Urinary bladder (tissue), 4 donors: ENCODE results near the gene PDE4B. TPM values are rescaled to one million over a fixed set of nuclear protein-coding genes. Genes with fewer than 3 reads are reported as not detected.

Experiments used
- DNase-seq: peaks from one replicate; pipeline ENCODE4 v3.0.0-alpha.2; 2015; ENCODE audit errors: extremely low spot score
- H3K27ac ChIP-seq: one replicate; pipeline ENCODE4 v1.5.1; 2013; ENCODE audit warnings: low read depth, mild to moderate bottlenecking, moderate library complexity
- H3K36me3 ChIP-seq: one replicate; pipeline ENCODE4 v1.6.1; 2013; ENCODE audit warnings: mild to moderate bottlenecking, moderate library complexity; ENCODE audit not compliant: insufficient read depth
- H3K4me1 ChIP-seq: one replicate; pipeline ENCODE4 v1.6.1; 2013; ENCODE audit warnings: mild to moderate bottlenecking, moderate library complexity; ENCODE audit not compliant: insufficient read depth
- H3K4me3 ChIP-seq: one replicate; pipeline ENCODE4 v1.5.1; 2013; ENCODE audit warnings: low read depth, low read length
- WGBS: extraction: QIAGEN DNeasy Blood & Tissue Kit; methylation state at CpG from one replicate; pipeline ENCODE4 v1.1.7; 2013; 5-methylcytosine and 5-hydroxymethylcytosine counted together
- polyA plus RNA-seq: library from polyadenylated mRNA; stranded (reverse); fragments of 200-250 nt; gene quantifications from one replicate; pipeline ENCODE4 v1.2.3, GENCODE V29; 2013
- total RNA-seq: library from RNA; depleted of rRNA; stranded (reverse); fragments of >200 nt; gene quantifications from one replicate; pipeline ENCODE4 v1.2.3, GENCODE V29; 2014
- donor health status: healthy with polysubstance abuse.
- donor health status: healthy.

Gene PDE4B
- total and polyA plus RNA-seq, 2 donors, result 9.0 to 43.1 TPM

- Histone ChIP-seq H3K4me1 (no peaks in the 10 kb centered on the region), H3K36me3 (no peaks in the 10 kb centered on the region), H3K4me3 (no peak overlapping the region), H3K27ac (no peak overlapping the region)
- 74% methylated on average over 2 of the region's 2 CpGs for WGBS
- no peak for DNase-seq
Measured at GRCh38 chr1:66285618-66286270, 493.0 kb downstream of the PDE4B start.

GRCh38 chr1:66286307-66286706 lies 493.6 kb downstream of the PDE4B start:
- no peak for DNase-seq
- Histone ChIP-seq H3K27ac (no peak overlapping the region), H3K36me3 (no peaks in the 10 kb centered on the region), H3K4me3 (no peak overlapping the region), H3K4me1 (no peaks in the 10 kb centered on the region)

DNA sequence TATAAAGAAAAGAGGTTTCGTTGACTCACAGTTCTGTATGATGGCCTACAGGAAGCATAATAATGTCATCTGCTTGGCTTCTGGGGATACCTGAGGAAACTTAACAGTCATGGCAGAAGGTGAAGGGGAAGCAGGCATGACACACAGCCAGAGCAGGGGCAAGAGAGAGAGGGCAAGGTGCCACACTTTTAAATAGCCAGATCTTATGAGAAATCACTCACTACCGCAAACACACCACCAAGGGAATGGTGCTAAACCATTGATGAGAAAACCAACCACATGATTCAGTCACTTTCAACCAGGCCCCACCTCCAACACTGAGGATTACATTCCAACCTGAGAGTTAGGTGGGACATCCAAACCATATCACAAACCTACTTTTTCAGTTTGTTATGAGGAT lies 495.4 kb downstream of the PDE4B start:
- H3K27ac ChIP-seq, result no peak overlapping the region
- no peak for DNase-seq
- WGBS, result 67% methylated on average over 2 of the region's 2 CpGs
- H3K4me3 ChIP-seq, result no peak overlapping the region
- H3K4me1 ChIP-seq, result no peaks in the 10 kb centered on the region
- H3K36me3 ChIP-seq, result no peaks in the 10 kb centered on the region

- H3K4me1 ChIP-seq, result no peaks in the 10 kb centered on the region
- WGBS, result 19% methylated on average over 1 of the region's 1 CpG
Measured at GRCh38 chr1:66290761-66291530, 498.3 kb downstream of the PDE4B start.

DNA sequence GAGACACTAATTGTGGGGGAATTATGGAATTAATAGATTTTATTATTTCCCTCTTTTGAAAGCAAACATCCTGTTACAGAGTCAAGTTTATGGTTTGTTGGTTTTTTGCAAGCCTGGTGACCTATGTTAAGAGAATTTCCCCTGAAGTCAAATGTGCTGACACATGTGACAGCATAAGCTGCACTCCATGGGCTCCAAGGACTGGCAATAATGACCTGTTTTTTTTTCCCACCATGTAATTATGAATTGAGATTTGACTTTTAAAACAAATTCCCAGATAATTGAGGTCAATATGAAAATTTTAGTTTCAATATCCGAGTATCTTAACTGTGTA lies 498.8 kb downstream of the PDE4B start:
- no peak overlapping the region for H3K4me3 ChIP-seq
- no peaks in the 10 kb centered on the region for H3K4me1 ChIP-seq
- no peaks in the 10 kb centered on the region for H3K36me3 ChIP-seq
- WGBS, result 40% methylated on average over 1 of the region's 1 CpG
- no peak overlapping the region for H3K27ac ChIP-seq
- no peak for DNase-seq

More at GRCh38 chr1:66290761-66291530, 498.3 kb downstream of the PDE4B start:
- Histone ChIP-seq H3K4me3 (no peak overlapping the region), H3K36me3 (no peaks in the 10 kb centered on the region), H3K27ac (peak overlapping the region; percentile 10)
- no peak for DNase-seq

- DNase-seq, result no peak
- WGBS, result 64% methylated on average over 2 of the region's 2 CpGs
- Histone ChIP-seq H3K4me3 (no peak overlapping the region), H3K4me1 (no peaks in the 10 kb centered on the region), H3K36me3 (no peaks in the 10 kb centered on the region), H3K27ac (no peak overlapping the region)
Measured at GRCh38 chr1:66292305-66292704, 499.6 kb downstream of the PDE4B start.

DNA sequence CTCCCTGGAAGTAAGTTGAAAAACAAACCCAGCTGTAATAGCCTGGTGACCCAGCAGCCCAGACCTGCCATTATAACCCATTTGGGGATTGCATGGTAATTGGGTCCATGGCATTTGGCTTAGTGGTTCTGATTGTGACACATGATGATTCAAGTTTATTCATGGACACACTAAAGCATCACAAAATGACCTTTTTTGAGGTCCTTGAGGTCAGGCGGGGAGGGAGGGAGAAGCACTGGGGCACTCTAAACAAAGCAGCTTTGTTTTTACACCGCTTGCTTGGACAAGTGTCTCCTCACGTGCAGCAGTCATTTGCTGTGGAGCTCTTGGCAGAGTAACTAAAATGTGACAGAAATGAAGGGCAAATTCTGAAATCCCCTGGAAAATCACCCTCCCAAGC lies 500.2 kb downstream of the PDE4B start:
- Histone ChIP-seq H3K4me1 (no peaks in the 10 kb centered on the region), H3K36me3 (no peaks in the 10 kb centered on the region), H3K4me3 (no peak overlapping the region), H3K27ac (no peak overlapping the region)
- no peak for DNase-seq
- WGBS, result 85% methylated on average over 3 of the region's 3 CpGs

DNA sequence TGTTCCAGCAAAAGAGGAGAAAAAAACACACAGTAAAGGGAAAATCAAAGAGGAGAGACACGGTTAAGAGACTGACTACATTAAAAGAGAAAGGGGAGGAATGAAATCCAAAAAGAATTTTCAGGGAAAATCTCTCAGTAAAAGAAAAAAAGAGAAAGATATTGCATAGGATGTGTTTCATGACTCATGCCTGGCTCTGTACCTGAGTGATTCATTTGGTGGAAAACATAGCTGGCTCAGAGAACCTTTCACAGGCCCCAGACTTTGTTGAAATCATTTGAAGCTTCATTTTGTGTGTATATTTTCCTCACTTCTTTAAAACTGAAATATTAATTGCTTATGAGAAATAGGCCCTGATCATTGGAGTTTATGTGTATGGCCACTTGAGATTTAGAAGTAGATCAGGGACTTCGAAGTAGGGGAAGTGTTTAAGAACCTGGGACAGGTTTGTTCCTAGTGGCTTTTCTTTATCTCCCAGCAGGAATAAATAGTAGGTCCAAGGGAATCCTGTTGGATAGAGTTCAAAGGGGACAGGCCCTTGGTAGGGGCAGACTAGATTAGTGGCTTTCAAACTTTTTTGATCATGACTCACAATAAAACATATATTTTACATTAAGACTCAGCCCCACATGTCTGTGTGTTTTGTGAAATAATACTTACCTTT lies 502.1 kb downstream of the PDE4B start:
- no peak overlapping the region for H3K4me3 ChIP-seq
- no peak overlapping the region for H3K27ac ChIP-seq
- no peak for DNase-seq
- H3K4me1 ChIP-seq, result no peaks in the 10 kb centered on the region
- H3K36me3 ChIP-seq, result no peaks in the 10 kb centered on the region
- WGBS, result 52% methylated on average over 2 of the region's 2 CpGs

GRCh38 chr1:66295803-66296202 lies 503.1 kb downstream of the PDE4B start:
- Histone ChIP-seq H3K4me1 (no peaks in the 10 kb centered on the region), H3K4me3 (no peak overlapping the region), H3K27ac (no peak overlapping the region), H3K36me3 (no peaks in the 10 kb centered on the region)
- WGBS, result 61% methylated on average over 6 of the region's 6 CpGs
- DNase-seq, result no peak

- no peak for DNase-seq
- 100% methylated on average over 1 of the region's 1 CpG for WGBS
- Histone ChIP-seq H3K4me1 (no peaks in the 10 kb centered on the region), H3K4me3 (no peak overlapping the region), H3K27ac (no peak overlapping the region), H3K36me3 (no peaks in the 10 kb centered on the region)
Measured at GRCh38 chr1:66296370-66296769, 503.7 kb downstream of the PDE4B start.

DNA sequence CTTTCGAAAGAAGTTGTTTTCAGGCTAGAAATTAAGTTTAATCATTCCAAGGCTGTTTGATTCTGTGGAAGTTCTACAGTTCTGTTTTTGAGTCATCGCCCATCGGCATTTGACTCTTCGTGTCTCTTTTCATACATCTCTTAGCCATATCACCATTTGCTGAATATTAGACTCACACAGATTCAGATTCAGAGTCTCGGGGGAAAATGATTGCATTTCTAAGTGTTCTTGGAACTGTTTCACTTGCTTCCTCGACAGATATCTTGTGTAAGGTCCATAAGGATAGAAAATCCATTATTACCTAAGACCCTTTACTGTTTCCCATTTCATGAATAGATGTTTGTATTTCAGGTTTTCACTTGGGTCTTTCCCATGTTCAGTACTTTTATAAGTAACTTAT lies 504.3 kb downstream of the PDE4B start:
- 91% methylated on average over 6 of the region's 6 CpGs for WGBS
- Histone ChIP-seq H3K4me3 (no peak overlapping the region), H3K4me1 (no peaks in the 10 kb centered on the region), H3K27ac (no peak overlapping the region), H3K36me3 (no peaks in the 10 kb centered on the region)
- no peak for DNase-seq

DNA sequence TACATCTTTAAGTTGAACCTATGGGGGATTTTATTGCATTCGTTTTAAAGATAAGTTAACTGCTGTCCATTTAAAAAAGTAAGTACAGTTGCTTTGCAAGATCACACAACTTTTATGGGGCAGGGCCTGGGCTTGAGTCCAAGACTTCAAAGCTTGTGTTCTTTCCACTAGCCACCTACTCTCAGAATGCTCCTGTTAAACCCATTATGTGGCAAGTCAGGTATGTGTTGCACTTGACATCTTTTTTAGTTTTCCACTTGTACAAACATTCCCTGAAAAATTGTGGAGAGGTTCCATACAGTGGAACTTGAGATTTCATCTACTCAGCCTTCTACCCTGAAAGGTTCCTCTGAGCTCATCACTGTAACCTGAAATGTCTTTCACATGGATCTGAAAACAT lies 505.8 kb downstream of the PDE4B start:
- Histone ChIP-seq H3K36me3 (no peaks in the 10 kb centered on the region), H3K27ac (no peak overlapping the region), H3K4me1 (no peaks in the 10 kb centered on the region), H3K4me3 (no peak overlapping the region)
- DNase-seq, result no peak
- 82% methylated on average over 1 of the region's 1 CpG for WGBS

DNA sequence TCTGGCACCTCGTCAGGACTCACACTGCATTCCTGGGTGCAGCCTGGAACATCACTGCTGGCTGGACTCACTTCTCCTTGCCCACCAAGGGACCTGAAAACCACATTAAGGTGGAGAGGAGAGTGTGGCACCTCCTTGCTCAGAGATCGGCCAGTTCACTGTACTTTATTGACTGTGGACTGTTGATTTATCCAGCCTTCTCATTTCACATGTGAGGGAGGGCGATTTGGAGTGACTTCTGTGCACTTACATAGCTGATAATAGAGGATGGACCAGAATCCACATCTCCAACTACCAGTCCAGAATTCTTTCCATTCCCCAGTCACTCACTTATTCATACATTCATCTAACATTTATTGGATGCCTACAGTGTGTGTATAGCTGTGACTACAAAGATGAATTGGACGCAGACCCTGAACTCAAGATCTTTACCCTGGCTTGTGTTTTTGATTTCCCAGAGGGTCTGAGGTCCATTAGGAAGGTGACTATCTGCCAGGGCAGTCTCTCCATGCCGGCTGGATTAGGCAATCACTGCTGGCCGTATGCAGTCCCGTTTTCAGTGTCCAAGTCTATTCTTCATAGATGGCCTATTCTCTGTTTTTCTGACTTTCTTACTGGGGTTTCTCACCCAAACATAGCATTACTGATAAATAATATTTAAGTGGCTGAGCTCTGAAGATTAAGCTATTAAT lies 507.7 kb downstream of the PDE4B start:
- WGBS, result 77% methylated on average over 7 of the region's 7 CpGs
- no peak for DNase-seq
- H3K4me3 ChIP-seq, result no peak overlapping the region
- no peak overlapping the region for H3K27ac ChIP-seq
- no peaks in the 10 kb centered on the region for H3K4me1 ChIP-seq
- no peaks in the 10 kb centered on the region for H3K36me3 ChIP-seq
